D721Med (cell line): ENCODE results near the gene UCN2.

Experiments
- DNase-seq: peaks from one replicate; pipeline ENCODE4 v3.0.0; 2011; ENCODE audit warnings: low spot score; ENCODE audit not compliant: insufficient read length
- FAIRE-seq: peaks from 2 replicates; lab custom pipeline; 2011; peaks lifted over from hg19 to GRCh38; lab: Jason Lieb, UNC
- CTCF ChIP-seq: IDR thresholded peaks from 2 replicates; pipeline ENCODE4 v1.5.1; 2012; ENCODE audit warnings: mild to moderate bottlenecking, control low read depth; ENCODE audit not compliant: insufficient read depth; ENCODE audit errors: missing control alignments

The UCN2 gene

GRCh38 chr3:48562367-48563095 lies 1.1 kb downstream of the UCN2 start:
- no peak for FAIRE-seq
- no peak for TF ChIP-seq CTCF
- no peak for DNase-seq

- TF ChIP-seq CTCF = no peak
- DNase-seq = no peak
- no peak for FAIRE-seq
Measured at GRCh38 chr3:48561045-48561736, 2.4 kb downstream of the UCN2 start.

GRCh38 chr3:48560648-48561018 lies 2.9 kb downstream of the UCN2 start:
- no peak for TF ChIP-seq CTCF
- DNase-seq = no peak
- no peak for FAIRE-seq

- no peak for DNase-seq
Measured at GRCh38 chr3:48558493-48559134, 5.0 kb downstream of the UCN2 start.

GRCh38 chr3:48556796-48557626 lies 6.6 kb downstream of the UCN2 start, which contains the start of gene PFKFB4:
Gene PFKFB4 (minus strand): TSS chr3:48556803. CDS start chr3:48556777, 26 bp downstream.
- TF ChIP-seq CTCF = no peak
- peak; percentile 94 for DNase-seq
- no peak for FAIRE-seq

More at GRCh38 chr3:48558493-48559134, 5.0 kb downstream of the UCN2 start:
- TF ChIP-seq CTCF = no peak
- no peak for FAIRE-seq

- FAIRE-seq (no peak), DNase-seq (no peak)
- TF ChIP-seq CTCF = no peak
Measured at GRCh38 chr3:48555949-48556795, 7.4 kb downstream of the UCN2 start.
